ENCODE results near the gene HIKESHI.

HIKESHI gene

GRCh38 chr11:86358720-86359119 is 56.7 kb downstream of the HIKESHI start:
- Histone ChIP-seq H3K9ac (ENCODE audit: low read length) (no peak overlapping the region), H3F3A (ENCODE audit: insufficient read depth, low read length) (no peaks in the 10 kb centered on the region), H3K4me1 (ENCODE audit: insufficient read depth, low read length, severe bottlenecking) (no peaks in the 10 kb centered on the region), H3K27ac (ENCODE audit: low read depth, low read length, poor library complexity, severe bottlenecking) (no peak overlapping the region), H3K9me3 (ENCODE audit: low read length) (no peaks in the 10 kb centered on the region), H3K4me3 (ENCODE audit: low read depth, low read length, poor library complexity, severe bottlenecking) (no peak overlapping the region), H3K79me2 (ENCODE audit: insufficient read depth, low read length) (no peaks in the 10 kb centered on the region), H3K9me2 (ENCODE audit: low read depth, low read length) (no peaks in the 10 kb centered on the region), H2AFZ (ENCODE audit: low read length) (no peak overlapping the region), H4K20me1 (ENCODE audit: insufficient read depth, low read length) (no peaks in the 10 kb centered on the region), H3K36me3 (ENCODE audit: insufficient read depth, low read length) (no peaks in the 10 kb centered on the region; the same call in 1 of the 2 replicates), H3K4me2 (ENCODE audit: low read length) (no peak overlapping the region), H3K27me3 (ENCODE audit: insufficient read depth, low read length) (peaks cover 9% of the 10 kb centered on the region; the same call in 1 of the 2 replicates)
- TF ChIP-seq CTCF (IDR thresholded peaks at IDR 0.05; ENCODE audit: low read length) (no peak), EZH2 (IDR thresholded peaks at IDR 0.05; ENCODE audit: borderline replicate concordance, low read length) (no peak)

DNA sequence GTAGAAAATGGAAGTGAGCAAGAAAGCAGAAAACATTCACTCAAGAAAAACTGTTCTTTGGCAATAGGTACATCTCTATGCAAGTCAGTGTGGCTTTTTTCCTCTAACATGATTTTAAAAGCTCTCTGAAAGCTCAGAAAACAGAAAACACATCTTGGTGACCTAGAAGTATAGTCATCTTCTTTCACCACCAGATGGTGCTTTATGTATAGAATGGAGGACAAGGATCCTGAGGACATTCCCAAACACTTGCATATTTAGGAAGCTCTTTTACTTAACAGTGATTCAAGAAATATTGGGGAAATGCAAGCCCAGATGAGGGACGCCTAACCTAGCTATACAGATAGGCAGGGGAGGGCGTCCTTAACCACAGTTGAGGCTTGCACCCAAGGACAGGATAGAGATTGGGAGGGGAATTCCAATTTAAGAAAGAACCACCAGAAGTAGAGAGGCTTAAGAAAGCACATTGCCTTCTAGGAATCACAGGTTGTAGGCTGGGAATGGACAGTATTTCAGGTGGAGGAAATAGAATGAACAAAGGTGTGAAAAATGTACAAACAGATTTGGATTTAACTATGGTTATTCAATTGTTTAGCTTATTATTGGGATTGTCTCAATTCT is 58.8 kb downstream of the HIKESHI start:
- Histone ChIP-seq H3K4me2 (ENCODE audit: low read length) (no peak overlapping the region), H3K27me3 (ENCODE audit: insufficient read depth, low read length) (peaks cover 9% of the 10 kb centered on the region; the same call in 1 of the 2 replicates), H3K9ac (ENCODE audit: low read length) (no peak overlapping the region), H3K27ac (ENCODE audit: low read depth, low read length, poor library complexity, severe bottlenecking) (no peak overlapping the region), H4K20me1 (ENCODE audit: insufficient read depth, low read length) (no peaks in the 10 kb centered on the region), H3K4me1 (ENCODE audit: insufficient read depth, low read length, severe bottlenecking) (no peaks in the 10 kb centered on the region), H3K9me2 (ENCODE audit: low read depth, low read length) (no peaks in the 10 kb centered on the region), H3K4me3 (ENCODE audit: low read depth, low read length, poor library complexity, severe bottlenecking) (no peak overlapping the region), H3K9me3 (ENCODE audit: low read length) (no peaks in the 10 kb centered on the region), H3K79me2 (ENCODE audit: insufficient read depth, low read length) (no peaks in the 10 kb centered on the region), H2AFZ (ENCODE audit: low read length) (no peak overlapping the region), H3F3A (ENCODE audit: insufficient read depth, low read length) (no peaks in the 10 kb centered on the region), H3K36me3 (ENCODE audit: insufficient read depth, low read length) (no peaks in the 10 kb centered on the region; the same call in 1 of the 2 replicates)
- TF ChIP-seq CTCF (IDR thresholded peaks at IDR 0.05; ENCODE audit: low read length), result no peak
- no peak for TF ChIP-seq EZH2 (IDR thresholded peaks at IDR 0.05; ENCODE audit: borderline replicate concordance, low read length)

DNA sequence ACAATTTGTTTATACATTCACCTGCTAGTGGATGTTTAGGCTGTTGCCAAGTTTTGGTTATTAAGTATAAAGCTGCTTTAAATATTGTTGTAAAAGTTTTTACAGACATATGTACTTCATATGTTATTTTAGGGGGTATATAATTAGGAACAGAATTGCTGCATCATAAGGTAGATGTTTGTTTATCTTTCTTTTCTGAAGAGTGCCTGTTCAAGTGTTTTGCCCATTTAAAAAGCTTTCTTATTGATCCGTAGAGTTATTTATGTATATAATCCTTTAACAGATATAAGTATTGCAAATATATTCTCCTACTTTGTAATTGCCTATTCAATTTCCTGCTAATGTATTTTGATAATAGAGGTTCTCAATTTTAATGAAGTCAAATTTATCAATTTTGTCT is 61.4 kb downstream of the HIKESHI start:
- TF ChIP-seq EZH2 (IDR thresholded peaks at IDR 0.05; ENCODE audit: borderline replicate concordance, low read length), result no peak
- TF ChIP-seq CTCF (IDR thresholded peaks at IDR 0.05; ENCODE audit: low read length), result no peak
- H3K36me3 ChIP-seq (ENCODE audit: insufficient read depth, low read length), result no peaks in the 10 kb centered on the region; the same call in 1 of the 2 replicates
- no peaks in the 10 kb centered on the region for H3K9me2 ChIP-seq (ENCODE audit: low read depth, low read length)
- no peaks in the 10 kb centered on the region for H3K4me1 ChIP-seq (ENCODE audit: insufficient read depth, low read length, severe bottlenecking)
- no peaks in the 10 kb centered on the region for H3K9me3 ChIP-seq (ENCODE audit: low read length)
- no peak overlapping the region for H2AFZ ChIP-seq (ENCODE audit: low read length)
- no peaks in the 10 kb centered on the region for H3K79me2 ChIP-seq (ENCODE audit: insufficient read depth, low read length)
- no peaks in the 10 kb centered on the region for H3F3A ChIP-seq (ENCODE audit: insufficient read depth, low read length)
- no peak overlapping the region for H3K9ac ChIP-seq (ENCODE audit: low read length)
- no peak overlapping the region for H3K27ac ChIP-seq (ENCODE audit: low read depth, low read length, poor library complexity, severe bottlenecking)
- H4K20me1 ChIP-seq (ENCODE audit: insufficient read depth, low read length), result no peaks in the 10 kb centered on the region
- H3K4me3 ChIP-seq (ENCODE audit: low read depth, low read length, poor library complexity, severe bottlenecking), result no peak overlapping the region
- peaks cover 9% of the 10 kb centered on the region; the same call in 1 of the 2 replicates for H3K27me3 ChIP-seq (ENCODE audit: insufficient read depth, low read length)
- no peak overlapping the region for H3K4me2 ChIP-seq (ENCODE audit: low read length)
